HG03064 (cell line): ENCODE data around the gene KIF5A.

Experiments
- ATAC-seq: cut with Tn5 transposase; IDR thresholded peaks from one replicate; pipeline ENCODE4 v1.9.1; 2021; ENCODE audit warnings: low read depth; ENCODE audit not compliant: unreplicated experiment

The KIF5A gene

DNA sequence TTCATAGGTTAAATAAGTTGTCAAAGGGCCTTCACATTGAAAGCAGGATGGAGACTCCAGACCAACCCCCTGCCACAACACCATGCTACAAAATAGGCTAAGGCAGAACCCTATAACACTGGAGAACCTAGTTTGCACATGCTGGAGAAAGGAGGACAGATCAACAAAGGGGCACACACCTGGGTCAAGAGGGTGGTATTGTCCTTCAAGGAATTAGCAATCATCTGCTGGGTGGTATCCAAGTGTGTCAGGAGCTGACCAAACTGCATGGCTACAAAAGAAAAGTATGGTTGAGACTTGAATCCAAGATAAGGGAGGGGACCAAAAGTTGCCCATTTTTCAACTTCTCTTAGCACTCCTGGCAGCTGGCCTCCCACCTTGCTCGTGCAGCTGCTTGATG is 18.0 kb upstream of the KIF5A start:
- no peak for ATAC-seq

DNA sequence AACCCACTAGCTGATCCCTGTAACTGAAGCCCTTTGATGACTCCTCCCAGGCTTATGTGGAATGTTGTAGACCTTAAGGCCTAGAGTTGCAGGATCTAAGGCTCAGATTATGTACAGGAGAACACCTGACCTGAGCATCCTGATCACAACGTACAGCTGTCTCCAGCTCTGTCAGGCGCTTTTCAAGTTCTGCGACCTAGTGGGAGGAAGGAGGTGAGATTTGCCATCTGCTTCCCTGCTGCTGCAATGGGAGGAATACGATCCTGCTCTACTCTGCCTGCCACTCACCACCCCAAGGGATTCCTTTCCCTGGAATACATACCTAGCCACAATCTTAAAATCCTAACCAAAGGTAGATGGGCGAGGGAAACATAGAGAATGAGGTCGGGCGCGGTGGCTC is 16.7 kb upstream of the KIF5A start:
- no peak for ATAC-seq

DNA sequence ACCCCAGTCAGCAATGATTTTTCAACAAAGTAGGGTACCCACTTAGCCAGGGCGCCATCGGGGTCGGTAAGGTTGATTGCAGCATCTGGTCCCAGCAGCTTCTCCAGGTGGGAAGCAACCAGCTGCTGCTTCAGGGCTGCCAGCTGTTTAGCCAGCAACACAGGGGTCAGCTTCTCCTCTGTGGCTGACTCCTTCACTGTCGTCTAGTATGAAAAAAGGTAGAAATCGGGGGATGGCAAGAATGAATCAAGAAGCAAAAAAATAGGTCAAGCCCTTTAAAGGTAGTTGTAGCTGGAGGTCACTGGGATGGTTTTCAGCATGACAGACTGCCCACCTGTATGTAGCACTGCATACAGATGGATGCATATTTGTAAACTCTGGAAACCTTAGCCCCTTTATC is 15.6 kb upstream of the KIF5A start:
- no peak for ATAC-seq

DNA sequence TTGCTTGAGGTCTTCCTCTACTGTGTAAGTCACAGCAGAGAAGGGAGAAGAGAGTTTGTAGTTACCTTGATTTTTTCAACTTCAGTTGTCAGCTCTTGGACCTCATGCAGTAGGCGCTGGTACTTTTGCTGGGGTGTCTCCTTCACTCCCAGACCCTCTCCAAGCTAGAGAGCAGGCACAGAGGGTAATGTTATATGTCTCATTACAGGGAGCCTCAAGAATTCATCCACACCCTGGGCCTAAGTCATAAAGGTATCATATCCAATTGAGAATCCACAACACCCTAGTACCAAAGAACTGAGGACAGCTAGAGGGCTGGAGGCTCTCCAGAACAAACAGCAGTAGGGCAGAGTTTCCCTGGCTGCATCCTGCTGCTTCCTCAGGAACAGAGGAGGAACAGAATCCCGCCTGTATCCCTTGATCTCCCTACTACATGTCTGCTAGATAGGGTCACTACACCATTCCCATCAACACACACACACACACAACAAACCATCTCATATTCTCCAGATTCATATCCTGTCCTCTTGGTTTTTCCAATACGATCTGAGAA is 14.8 kb upstream of the KIF5A start:
- no peak for ATAC-seq

DNA sequence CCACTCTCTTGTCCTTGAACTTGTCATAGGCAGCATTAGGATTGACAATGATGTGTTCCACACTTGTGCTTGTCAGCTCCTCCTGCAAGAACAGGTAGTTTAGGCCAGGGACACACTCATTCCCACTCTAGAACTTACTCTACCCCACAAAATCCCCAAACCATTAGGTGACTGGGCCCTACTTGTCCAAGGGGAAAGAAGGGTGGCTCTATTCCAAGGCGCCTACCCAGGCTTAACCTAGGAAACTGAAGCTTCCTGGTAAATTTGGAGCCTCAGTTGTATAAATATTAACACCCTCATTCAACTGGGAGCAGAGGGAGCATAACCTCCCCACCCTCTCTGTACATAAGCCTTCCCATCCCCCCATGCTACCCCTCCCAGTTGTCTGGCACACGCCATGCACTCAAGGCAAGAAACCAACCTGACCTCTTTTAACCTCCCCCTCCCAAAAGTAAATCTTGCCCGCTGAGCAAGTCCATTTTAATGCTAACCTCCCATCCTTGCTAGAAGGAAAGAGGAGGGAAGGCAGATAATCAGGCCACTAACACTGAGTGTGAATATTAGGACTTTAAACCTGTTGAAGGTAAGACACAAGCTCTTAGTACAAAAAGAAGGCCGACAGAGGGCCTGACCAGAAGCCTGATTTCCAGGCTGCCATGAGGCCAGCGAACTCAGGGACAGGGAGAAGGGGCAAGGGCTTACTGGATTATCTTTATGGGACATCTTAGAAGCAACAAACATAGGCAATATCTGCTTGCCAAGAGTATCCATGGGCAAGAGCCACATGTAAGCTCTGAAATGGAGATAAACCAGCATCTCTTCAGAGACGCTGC is 13.9 kb upstream of the KIF5A start:
- no peak for ATAC-seq

DNA sequence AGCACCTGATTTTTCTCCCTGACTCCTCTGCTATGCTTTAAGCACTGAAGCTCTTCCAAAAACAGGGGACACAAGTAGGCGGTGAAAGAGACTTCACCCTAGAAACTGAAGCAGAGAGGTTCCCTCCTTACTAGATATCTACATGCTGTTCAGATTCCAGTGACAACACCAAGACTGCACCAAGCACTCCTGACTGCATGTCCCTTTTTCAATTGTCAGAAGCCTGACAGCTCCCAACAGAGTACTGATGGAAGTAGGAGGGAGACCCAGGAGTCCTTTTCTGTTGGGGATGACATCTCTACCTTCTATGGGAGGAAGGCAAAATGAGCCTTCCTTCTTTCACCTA is 13.3 kb upstream of the KIF5A start:
- ATAC-seq: no peak

DNA sequence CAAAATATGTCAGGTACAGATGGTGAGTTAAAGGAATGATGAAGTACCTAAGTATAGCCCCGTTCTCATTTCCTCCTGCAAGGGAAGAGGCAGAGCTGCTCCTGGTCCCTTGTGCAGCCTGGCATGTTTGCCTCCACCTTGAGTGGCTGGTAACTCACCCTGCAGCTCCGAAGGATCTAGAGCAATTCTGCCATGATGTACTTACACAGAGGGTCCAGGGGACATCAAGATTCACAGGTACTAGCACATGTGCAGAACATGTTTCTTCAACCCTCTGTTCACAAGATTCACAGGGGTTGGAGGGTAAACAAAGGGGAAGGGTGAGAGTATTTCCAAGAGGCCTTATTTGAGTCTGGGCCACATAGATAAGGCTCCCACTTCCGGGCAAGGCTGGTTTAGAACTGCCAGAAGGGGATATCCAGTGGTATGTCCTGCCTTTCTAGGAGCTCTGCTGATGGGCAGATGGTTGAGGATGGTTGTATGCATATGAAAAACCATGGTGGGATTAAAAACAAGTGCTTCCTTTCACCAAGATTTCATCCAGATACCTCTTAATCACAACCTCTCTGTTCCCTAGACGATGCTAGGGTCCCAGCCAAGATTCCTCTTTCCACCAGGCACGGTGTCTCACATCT is 10.6 kb upstream of the KIF5A start:
- no peak for ATAC-seq

DNA sequence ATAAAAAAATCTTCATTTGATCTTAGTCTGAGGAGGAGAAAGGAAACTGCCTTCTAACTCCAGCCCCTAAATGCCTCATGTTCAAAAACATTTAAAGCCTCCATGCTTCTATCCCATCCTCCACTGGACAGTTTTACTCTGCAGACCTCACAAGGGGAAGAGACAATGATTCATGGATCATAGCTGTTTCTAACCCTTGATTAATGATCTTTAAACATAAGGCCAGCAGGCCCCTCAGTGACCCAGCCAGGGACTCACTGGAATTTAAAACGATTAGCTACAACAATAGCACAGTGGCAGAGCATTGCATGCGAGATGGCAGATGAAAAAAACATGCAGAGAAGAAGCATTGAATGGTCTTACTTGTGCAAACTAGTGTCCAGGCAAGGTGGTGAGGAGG is 8.8 kb upstream of the KIF5A start:
- no peak for ATAC-seq

DNA sequence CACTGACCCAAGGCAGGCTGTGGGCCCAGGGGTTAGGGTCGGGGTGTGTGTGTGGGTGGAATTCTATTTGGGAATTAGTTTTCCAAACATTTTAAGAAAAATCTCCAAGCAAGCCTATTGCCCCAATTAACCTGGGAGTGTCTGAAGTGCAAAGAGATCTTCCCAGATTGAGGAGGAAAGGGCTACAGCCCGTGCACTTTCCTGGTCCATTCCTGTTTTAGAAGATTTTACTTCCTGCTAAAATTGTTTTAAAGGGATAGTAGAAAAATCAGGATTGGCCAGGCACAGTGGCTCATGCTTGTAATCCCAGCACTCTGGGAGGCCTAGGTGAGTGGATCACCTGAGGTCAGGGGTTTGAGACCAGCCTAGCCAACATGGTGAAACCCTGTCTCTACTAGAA is 8.1 kb upstream of the KIF5A start:
- ATAC-seq: no peak

DNA sequence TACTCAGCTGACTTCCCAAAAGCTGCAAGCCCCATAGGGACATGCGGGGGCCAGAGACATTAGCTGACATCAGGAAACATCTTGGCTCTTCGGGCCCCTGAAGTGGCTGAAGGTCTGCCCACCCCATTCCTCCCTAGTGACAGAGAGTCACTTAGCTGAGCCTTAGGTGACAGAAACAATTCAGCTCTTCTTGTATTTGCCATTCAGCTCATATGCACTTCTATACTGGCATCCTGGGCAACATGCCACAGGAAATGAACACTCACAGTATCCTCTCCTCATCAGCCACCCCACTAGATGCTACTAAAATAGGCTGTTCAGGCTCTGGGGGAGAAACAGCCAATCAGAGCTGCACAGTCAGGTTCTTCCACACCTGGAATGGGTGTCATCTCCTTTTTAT is 6.3 kb upstream of the KIF5A start:
- ATAC-seq: no peak

DNA sequence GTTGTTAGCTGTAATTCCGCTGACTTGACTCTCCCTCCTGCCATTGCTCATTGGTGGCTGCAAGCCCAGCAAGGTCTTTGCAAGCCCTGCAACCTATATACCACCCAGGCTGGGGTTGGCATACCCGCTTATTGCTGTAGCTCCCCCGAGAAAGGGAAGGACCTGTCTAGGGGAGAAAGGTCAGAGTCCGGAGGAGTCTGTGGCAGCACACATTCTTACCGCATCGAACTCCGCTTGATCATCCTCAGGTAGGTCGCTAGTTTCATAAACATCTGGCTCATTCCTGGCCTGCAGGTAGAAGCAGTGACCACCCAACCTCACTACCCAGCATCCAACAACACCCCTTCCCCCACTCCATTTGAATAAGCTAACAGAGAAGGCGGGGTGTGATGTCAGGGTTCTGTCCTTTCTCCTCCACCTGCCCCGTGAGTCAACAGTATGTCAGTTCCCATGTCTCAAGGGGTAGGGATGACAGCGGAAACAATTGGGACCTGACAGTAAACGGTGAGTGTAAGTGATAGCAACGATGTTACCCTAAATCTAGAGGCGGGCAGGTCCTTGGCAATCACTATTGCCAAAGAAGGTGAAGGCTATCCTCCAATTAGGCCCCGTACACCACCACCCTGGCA is 3.9 kb upstream of the KIF5A start:
- ATAC-seq: no peak

DNA sequence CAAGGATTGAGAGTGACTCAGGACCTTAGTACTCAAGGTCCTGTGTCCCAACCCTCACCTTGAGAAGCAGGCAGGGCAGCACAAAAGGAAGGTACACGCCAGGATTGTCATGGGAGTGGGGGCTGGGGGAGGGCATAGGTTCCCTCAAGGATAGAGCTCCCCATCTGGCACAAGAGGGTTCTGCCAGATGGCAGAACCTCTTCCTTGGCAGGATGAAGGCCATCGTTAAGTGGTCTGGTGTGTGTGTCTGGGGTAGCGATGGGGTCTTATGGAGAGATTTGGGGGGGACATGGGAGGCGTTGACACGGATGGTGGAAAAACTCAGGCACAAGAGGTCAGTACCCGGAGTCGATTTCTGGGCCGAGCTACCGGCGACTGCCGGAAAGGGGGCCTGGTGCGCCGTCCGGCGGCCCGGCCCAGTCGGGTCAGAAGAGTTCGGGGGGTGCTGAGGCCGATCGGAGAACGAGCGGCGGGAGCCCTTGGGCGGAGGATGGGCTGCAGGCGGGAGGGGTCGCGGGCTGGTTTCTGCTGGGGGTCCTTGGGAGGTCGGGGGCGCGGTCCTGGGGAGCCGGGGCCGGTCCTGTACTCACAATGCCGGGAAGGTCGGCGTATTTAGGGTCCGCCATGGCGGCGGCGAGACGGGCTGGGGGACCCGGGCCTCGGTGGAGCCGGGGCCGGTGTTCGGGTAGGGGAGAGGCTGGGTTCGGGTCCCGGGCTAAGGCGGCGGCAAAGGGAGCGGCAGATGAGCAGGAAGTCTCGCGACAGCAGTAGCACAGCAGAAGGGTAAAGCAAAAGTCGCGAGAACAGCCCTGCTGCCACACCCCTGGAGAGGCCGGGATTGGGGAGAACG is 3.2 kb upstream of the KIF5A start, which contains the start of gene DCTN2:
Gene DCTN2 (minus strand): TSS at position 755 of the 850 bp plus-strand sequence. CDS start 129 bp downstream, at position 626.
- ATAC-seq: peak; percentile 95

DNA sequence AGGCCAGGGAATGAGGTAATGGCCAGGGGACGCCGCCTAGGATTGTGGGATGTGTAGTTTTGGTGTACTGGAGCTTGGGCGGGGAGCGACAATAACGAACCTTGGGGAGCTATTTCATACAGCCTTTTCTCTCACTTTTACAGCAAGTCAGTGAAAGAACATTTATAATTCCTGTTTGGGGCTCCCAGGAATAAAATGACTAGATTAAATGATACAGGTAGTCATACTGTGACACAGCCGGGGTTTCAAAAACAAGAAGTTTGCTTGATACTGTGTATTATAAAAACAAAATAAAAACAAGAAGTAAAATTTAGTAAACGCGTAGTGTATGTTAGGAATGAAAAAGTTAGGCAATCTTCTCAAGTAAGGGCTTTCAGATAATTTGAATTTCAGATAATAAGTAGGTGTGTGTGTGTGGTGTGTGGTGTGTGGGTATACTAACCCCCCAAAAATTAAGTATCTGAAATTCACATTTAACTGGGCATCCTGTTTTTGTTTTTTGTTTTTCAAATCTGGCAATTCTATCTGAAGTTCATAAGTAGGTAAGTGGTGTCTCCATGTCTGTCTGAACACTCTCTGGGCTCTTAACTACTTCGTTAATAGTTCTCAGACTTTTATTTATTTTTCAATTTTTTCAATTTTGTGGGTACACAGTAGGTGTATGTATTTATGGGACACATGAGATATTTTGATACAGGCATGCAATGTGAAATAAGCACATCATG is 2.4 kb upstream of the KIF5A start:
- ATAC-seq: no peak

DNA sequence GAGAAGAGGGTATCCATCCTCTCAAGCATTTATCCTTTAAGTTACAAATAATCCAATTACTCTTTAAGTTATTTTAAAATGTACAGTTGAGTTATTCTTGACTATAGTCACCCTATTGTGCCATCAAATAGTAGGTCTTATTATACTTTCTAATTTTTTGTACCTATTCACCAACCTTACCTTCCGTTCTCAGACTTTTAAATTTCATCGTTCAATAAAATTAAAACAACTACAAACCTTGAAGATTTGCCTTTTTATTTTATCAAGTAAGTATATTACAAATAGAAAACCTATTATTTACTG is 1.9 kb upstream of the KIF5A start:
- ATAC-seq: no peak

DNA sequence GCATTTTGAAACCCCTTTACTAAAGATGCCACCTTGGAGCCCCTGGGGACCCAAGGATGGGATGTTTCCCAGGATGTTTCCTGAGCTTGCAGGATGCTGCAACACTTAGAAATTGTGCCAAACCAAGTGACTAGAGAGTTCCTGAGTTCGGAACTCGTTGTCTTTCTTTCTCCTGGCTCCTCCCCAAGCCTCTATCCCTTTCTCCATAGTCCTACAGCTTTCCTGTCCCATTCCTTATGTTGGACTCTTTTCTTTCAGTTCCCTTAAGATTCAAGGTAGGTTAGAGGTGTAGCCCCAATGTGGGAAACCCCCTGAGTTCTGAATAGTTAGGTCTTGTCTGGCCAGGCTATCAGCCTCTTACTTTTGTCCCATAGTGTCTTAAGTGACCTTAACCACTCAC is 1.4 kb upstream of the KIF5A start:
- ATAC-seq: no peak

DNA sequence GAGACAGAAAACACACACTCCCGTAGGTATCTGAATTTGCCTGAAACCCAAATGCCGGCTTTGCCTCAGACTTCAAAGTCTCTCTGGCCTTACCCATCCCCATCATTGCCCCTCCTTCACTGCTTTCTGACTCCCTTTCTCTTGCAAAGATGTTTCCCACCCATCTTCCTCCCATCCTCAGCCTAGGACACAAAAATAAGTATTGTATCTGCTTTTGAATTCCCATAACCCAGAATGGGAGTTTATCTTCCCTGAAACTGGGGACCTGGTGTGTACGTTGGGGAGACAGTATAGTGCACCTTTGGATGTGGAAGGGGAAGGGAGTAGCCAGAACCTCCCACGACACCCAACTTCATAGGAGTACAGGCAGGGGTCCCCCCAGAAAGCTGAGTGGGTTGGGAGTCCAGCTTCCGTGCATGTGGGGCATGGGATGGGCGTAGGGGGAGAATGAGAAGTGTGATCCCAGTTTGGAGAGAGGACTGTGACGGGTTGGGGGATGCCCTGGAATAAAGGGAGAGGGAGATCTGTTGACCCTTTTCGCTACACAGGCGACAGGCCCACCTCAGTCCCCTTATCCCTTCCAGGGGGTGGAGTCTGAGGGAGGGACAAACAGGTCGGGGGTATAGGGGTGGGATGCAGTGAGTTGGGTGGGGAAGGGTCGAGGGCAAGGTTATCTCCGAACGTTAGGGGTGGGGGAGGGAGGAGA is 488 bp upstream of the KIF5A start:
- ATAC-seq: no peak

DNA sequence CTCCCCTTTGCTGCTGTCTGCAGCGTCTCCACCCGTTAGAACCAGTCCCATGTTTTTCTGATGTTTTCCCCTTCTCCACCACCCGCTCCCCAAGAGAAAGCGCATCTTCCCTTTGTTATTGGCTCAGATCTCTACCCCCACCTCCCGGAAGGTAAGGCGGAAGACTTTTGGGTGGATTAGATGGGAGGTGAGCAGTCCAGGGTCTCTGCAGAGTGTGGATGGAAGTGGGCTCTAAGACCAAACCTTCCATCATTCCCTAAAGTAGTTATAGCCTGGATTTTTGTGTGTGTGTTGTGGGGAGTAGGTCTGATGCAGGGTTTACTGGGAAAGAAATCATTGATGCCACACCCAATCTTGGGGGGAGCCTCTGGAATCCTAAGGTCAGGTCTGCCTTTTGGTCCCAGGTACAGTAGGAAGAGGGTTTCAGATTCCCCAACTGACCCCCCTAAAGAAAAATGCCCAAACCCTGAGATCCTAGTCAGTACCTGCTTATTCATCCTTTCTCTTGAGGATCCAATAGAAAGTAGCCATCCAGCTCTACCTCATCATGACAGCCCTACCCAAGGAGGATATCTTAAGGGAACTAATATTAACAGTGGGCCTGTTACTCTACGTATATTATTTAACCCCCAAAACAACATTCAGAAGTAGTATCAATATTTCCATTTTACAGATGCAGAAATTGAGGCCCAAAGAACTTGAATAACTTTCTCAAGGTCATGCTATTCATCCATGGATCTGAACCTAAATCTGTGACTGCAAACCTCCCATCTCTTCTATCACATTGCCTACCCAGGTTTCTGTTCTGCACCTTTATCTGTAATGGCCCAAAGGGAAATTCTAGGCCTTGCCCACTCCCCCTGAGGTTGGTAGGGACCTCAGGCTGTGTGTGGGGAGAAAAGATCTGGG is 1.1 kb downstream of the KIF5A start:
- no peak for ATAC-seq

DNA sequence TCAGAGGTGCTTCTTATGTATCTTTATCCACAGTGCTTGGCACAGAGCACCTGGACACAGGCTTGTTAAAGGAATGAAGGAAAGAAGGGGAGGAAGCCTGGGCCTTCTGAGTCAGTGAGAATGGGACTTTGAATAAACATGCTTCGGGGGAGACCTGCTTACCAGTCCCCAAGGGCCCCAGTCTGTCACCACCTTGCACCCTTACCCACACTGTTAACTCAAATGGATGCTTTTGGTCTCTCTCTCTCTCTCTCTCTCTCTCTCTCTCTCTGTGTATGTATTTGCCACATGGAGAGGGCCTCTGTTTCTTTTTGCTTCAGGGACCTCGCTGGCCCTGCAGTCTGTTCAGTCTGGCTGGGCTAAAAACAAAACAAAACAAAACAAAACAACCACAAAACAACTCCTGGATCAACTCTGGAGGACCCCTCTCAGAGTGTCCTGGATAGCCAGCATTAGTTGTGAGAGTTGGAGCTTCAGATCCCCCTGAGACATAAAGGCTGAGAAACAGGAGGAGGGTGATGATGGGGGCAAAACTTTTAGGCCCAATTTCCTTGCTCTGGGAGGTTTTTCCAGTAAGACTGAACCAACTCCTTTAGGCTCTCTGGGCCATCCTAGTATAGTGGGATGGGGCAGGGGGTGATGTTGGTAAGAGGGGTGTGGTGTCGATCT is 1.9 kb downstream of the KIF5A start:
- no peak for ATAC-seq
